Measurements from ENCODE around the gene CTNND2. TPM values are rescaled to one million over a fixed set of nuclear protein-coding genes. Genes with fewer than 3 reads are reported as not detected.

The CTNND2 gene
- total and polyA plus RNA-seq, 10 of the 15 experiments (the other 5 are each of a cell fraction or from before 2014, with no cell fraction given) = 0.02 to 0.16 (median 0.04) TPM; not detected in 7

- TF ChIP-seq ZNF687 (IDR thresholded peaks at IDR 0.05) (no peak), TARDBP (IDR thresholded peaks at IDR 0.05; ENCODE audit: borderline replicate concordance) (no peak), NKRF (conservative IDR thresholded peaks at IDR 0.05) (no peak), CEBPZ (IDR thresholded peaks at IDR 0.05; ENCODE audit: low read depth, low read length) (no peak), BRCA1 (IDR thresholded peaks at IDR 0.05; ENCODE audit: low read depth, low read length) (no peak)
Measured at GRCh38 chr5:11104210-11104609, 800.0 kb downstream of the CTNND2 start (continued).

Data from GM12878 (cell line).